Astrocyte of the spinal cord (primary cell): ENCODE measurements around the gene FBF1.
A peak's percentile ranks its signal among the peaks of the same experiment; 100 is the strongest.

ENCODE experiments used
- DNase-seq: peaks from one replicate; pipeline ENCODE4 v3.0.0; 2011; ENCODE audit warnings: low read depth, low spot score
- H3K4me3 ChIP-seq: 2 replicates; pipeline ENCODE4 v1.5.1; 2011; ENCODE audit warnings: low read depth, mild to moderate bottlenecking, low read length, moderate library complexity
- in situ Hi-C: cut with HindIII; loops from 2 replicates; pipeline ENCODE4 v1.10.0; 2017; ENCODE audit warnings: low sequenced_read_pairs
- TF ChIP-seq, protein P1 (sequence below): IDR thresholded peaks from 2 replicates; pipeline ENCODE4 v1.5.1; 2012; ENCODE audit warnings: low read depth, mild to moderate bottlenecking, low read length, inconsistent platforms

The FBF1 gene, protein sequence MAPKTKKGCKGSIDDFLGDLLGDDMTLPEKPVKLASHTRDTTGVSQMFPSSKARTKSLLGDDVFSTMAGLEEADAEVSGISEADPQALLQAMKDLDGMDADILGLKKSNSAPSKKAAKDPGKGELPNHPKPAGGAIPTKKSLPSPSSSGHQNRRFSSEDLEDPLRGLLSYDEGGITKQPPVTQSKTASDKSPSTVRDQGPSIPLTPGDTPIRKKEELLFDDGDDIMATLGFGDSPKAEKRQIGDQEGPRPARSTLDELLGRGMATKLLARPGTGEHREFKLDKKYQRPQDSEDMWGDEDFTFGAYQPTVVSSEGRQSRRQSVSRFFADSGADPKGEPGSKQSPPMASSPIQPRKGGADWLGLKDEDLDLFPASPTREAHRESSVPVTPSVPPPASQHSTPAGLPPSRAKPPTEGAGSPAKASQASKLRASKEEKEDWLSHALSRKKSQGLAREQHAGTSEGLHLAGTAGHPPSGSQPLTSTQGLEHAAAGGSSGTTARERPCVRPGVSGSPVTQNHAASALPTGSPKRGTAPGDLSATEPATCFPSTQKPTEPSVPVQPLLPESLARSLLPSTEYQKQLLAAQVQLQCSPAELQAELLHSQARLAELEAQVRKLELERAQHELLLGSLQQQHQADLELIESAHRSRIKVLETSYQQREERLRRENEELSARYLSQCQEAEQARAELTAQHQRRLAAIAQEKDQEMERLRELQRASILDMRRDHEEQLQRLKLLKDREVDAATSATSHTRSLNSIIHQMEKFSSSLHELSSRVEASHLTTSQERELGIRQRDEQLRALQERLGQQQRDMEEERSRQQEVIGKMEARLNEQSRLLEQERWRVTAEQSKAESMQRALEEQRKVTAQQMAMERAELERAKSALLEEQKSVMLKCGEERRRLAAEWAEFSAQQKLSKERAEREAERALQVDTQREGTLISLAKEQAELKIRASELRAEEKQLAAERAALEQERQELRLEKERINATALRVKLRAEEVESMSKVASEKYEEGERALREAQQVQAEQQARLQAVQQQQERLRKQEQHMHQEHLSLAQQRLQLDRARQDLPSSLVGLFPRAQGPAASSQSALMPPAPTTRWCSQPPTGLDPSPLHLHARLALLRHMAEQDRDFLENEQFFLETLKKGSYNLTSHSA

DNA sequence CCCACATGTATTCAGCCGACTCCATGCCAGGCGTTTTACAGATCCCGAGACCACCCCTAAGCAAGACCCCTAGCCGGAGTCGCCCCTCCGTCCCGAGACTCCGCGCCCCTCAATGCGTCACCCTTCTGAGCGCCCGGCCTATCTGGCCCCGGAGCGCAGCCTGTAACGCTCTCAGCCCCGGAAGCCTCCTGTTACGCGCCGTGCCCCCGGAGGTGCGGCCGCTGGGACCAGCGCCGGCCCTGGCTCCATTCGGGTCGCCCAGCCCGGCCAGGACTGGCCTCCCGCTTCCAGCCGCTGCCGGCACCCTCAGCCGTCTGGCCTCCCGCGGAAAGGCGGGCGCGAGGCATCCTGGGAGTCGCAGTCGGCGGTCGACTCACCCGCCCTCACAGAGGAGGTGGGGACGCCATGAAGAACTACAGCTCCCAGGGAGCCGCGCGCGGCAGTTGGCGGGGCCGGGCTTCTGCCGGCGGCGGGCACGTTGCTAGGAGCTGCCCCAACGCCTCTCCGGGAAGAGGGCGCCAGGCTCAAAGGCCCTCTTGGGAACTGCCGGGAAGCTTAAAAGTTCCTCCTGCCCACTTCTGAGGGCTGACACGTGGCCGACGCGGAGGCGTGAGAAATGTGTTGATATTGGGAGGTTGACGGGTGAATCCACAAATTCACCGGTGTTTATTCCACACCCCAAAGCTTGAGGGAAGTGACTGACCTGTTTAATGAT is at the start of gene FBF1:
TSS of gene FBF1 (minus strand) at position 316 of the 715 bp plus-strand sequence. CDS start 2,893 bp downstream, outside the sequence.
- in situ Hi-C loops = no loop called here
- TF ChIP-seq, protein P1, sequence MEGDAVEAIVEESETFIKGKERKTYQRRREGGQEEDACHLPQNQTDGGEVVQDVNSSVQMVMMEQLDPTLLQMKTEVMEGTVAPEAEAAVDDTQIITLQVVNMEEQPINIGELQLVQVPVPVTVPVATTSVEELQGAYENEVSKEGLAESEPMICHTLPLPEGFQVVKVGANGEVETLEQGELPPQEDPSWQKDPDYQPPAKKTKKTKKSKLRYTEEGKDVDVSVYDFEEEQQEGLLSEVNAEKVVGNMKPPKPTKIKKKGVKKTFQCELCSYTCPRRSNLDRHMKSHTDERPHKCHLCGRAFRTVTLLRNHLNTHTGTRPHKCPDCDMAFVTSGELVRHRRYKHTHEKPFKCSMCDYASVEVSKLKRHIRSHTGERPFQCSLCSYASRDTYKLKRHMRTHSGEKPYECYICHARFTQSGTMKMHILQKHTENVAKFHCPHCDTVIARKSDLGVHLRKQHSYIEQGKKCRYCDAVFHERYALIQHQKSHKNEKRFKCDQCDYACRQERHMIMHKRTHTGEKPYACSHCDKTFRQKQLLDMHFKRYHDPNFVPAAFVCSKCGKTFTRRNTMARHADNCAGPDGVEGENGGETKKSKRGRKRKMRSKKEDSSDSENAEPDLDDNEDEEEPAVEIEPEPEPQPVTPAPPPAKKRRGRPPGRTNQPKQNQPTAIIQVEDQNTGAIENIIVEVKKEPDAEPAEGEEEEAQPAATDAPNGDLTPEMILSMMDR = no peak
- peak within 1 kb of the TSS; percentile 78 for H3K4me3 ChIP-seq
- DNase-seq = peak; percentile 95

DNA sequence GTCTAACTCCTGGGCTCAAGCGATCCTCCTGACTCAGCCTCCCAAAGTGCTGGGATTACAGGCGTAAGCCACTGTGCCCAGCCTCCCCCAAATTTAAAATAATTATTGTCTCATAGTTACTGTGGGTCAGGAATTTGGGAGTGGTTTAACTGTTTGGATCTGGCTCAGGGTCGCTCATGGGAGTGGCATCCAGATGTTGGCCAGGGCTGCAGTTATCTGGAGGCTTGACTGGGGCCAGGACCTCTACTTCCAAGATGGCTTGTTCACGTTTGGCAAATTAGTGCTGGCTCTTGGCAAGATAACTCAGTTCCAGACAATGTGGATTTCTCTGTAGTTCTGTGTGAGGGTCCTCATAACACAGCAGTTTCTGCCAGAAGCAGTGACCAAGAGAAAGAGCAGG is 46.2 kb upstream of the FBF1 start:
- TF ChIP-seq, protein P1 = no peak
- in situ Hi-C loops = no loop called here
- H3K4me3 ChIP-seq = no peak overlapping the region
- DNase-seq = no peak

DNA sequence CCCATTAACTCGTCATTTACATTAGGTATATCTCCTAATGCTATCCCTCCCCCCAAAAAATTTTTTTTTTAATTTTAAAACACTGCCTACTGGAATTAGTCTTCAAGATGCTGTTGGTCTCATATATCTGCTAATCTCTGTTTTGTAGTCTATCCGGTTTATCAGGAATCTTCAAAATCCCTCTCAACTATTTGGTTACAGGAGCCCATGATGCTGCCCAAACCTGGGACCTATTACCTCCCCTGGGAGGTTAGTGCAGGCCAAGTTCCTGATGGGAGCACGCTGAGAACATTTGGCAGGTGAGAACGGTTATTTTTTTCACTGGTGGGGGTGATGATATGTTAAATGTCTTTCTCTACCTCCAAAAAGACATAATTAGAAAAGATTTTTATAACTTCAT is 45.1 kb upstream of the FBF1 start:
- TF ChIP-seq, protein P1 = no peak
- no peak for DNase-seq
- in situ Hi-C loops = no loop called here
- H3K4me3 ChIP-seq = no peak overlapping the region

DNA sequence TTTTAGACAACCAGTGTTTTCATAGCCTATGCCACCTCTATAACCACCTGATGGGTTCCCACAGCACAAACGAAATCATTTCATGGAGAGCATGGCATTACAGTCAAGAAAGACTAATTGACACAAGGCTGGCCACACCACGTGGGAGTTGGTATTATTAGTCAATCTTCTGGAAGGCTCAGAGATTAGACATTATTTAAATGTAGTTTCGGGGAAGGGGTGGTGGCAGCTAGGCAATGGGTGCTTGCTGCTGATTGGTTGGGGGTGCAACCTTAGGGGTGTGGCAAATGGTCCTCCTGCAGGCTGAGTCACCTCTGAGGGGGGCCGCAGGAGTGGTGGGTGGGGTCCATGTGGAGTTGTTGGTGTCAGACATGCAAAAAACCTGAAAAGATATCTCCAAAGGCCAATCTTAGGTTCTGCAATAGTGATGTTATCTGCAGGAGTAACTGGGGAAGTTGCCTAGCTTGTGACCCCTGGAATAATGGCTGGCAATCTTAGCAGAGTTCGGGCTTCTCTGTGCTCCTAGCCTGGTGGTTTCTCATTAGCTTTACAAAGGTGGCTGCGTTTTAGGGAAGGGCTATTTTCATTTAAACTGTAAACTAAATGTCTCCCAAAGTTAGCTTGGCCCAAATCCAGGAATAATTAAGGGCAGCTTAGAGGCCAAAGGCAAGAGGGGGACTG is 42.8 kb upstream of the FBF1 start:
- no peak for DNase-seq
- H3K4me3 ChIP-seq = no peak overlapping the region
- in situ Hi-C loops = no loop called here
- TF ChIP-seq, protein P1 = no peak

DNA sequence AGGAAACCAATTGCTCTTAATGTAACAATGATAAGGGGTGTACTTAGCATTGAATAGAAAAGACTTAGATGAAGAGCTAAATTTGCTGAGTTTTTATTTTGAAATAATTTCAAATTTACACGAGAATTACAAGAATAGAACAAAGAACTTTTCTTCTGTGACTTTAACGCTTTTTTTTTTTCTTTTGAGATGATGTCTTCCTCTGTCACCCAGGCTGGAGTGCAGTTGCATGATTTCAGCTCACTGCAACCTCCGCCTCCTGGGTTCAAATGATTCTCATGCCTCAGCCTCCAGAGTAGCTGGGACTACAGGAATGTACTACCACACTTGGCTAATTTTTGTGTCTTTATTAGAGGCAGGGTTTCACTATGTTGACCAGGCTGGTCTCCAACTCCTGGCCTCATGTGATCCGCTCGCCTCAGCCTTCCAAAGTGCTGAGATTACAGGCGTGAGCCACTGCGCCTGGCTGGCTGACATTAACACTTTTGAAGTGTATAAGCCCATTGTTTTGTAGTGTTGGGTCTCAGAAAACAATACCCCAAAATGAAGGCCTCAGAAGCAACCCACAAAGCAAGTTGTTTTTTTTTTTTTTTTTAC is 40.3 kb upstream of the FBF1 start:
- TF ChIP-seq, protein P1 = no peak
- in situ Hi-C loops = no loop called here
- DNase-seq = no peak
- H3K4me3 ChIP-seq = no peak overlapping the region
